Jurkat, Clone E6-1 (cell line): ENCODE measurements around the gene RNF115.
"Not testable (repeated sequence)": the region's sequence is repeated elsewhere in the genome, so short reads cannot be mapped to it uniquely, and the experiment has no call there.

ENCODE experiments used
- DNase-seq: peaks from one replicate; pipeline ENCODE4 v3.0.0-alpha.2; 2011; ENCODE audit warnings: low read depth, low spot score
- H3K4me3 ChIP-seq: 2 replicates; pipeline ENCODE4 v1.5.1; 2011; ENCODE audit warnings: mild to moderate bottlenecking, low read length, control low read depth, moderate library complexity

Gene RNF115

DNA sequence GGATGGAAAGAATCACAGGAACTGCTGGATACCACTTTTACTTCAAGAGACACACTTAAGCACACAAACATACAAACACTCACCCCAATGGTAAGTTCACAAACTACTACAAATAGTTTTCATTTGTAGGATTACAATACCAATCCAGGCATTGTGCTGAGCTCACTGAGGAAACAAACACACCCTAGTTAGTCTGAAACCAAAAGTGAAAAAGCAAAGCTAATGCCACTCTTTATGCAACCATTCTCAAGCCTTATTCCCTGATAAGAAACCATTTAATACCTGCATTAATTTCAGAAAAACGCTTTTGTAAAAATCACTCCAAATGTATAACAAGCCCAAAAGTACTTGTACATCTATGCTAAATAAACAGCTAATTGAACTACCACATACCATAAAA, 38.3 kb downstream of the RNF115 start:
- no peak overlapping the region for H3K4me3 ChIP-seq
- DNase-seq, result no peak

- no peak for DNase-seq
- no peak overlapping the region for H3K4me3 ChIP-seq
Measured at GRCh38 chr1:145784409-145784808, 39.5 kb downstream of the RNF115 start.

DNA sequence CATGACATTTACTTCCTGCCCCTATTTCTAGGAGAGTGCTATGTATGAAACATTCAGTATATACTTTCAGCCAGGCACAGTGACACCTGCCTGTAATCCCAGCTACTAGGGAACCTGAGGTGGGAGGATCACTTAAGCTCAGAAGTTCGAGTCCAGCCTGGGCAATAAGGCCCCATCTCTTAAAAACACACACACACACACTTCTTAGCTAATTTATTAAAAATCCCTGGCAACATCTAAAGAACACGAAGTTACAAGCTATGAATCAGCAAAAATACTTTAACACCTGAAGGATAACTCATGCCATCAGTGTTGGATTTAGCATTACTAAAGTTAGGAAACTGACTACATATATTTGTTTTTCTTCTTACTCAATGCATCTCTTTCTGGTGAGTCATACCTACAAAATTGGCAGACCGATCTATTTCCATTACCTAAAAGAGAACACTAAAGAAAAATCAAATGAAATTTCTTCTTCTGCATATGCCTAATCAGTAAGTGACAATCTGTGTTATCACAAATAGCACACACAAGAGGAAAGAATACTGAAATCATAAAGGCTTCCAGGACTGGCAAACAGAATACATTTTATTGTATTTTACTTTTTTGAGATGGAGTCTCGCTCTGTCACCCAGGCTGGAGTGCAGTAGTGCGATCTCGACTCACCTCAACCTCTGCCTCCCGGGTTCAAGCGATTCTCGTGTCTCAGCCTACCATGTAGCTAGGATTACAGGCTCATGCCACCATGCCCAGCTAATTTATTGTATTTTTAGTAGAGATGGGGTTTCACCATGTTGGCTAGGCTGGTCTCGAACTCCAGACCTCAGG, 41.4 kb downstream of the RNF115 start:
- no peak for DNase-seq
- no peak overlapping the region for H3K4me3 ChIP-seq

DNA sequence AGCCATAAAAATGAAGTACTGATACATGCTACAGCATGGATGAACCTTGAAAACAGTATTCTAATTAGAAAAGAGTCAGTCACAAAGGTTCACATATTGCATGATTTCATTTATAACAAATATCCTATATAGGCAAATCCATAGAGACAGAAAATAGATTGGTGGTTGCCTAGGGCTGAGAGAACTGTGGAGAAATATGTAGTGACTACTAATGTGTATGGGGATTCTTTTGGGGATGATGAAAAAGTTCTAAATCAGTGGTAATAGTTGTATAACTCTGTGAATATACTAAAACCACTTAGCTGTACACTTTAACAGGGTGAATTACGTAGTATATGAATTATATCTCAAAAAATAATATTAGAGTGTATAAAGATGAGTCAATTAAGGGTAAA, 45.8 kb downstream of the RNF115 start:
- H3K4me3 ChIP-seq, result no peak overlapping the region

DNA sequence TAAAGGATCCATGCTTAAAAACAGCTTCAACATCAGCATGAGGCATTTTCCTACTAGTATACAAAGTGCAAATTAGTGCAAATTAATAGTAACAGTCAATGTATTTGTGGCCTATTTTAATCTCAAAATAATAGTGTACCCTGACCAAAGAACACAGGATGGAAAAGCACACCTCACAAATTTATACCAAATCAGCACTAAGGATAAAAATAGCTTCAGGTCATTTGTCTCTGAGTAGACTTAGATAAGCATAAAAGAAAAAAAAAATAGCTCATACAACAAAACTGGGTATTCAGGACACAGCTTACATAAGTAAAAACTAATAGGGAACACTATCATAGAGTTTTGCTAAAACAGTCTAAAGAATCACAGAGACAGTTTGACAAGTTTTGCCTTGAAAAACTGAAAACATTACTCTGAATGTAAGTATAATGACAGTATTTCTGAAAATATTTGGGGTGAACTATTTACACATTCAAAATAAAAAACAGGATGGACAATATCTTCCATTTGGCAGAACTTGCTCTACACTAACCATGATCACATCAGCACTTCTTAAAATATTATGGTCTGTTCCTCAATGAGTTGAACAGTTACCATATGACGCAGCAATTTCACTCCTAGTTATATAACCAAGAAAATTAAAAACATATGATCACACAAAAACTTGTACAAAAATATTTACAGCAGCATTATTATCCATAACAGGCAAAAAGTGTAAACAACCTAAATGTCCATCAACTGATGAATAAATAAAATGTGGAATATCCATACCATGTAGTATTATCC, 46.3 kb downstream of the RNF115 start:
- no peak for DNase-seq
- no peak overlapping the region for H3K4me3 ChIP-seq

More for the DNA sequence above, 45.8 kb downstream of the RNF115 start:
- no peak for DNase-seq

DNA sequence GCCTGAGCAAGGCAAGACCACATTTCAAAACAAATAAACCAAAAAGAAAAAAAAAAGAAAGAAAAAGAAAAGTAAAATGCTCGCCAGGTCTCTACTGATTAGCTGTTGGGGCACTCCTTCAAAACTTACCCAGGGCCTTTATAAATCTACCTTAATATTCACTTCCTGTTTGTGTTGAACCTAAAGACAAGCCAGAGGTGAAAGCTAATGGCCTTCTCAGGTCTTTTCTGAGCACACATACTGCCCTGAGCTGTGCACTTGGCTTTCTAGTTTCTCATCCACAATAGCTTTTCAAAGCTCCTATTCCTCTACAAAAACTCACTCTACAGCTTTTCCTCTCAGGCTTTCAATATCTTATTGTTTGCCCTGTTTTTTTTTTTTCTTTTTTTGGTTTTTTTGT, 50.5 kb downstream of the RNF115 start:
- no peak for DNase-seq
- H3K4me3 ChIP-seq, result no peak overlapping the region

- no peak overlapping the region for H3K4me3 ChIP-seq
- DNase-seq, result no peak
Measured at GRCh38 chr1:145771056-145771455, 52.8 kb downstream of the RNF115 start.

- DNase-seq, H3K4me3 ChIP-seq: not testable (repeated sequence)
Measured at GRCh38 chr1:145768004-145768403, 55.9 kb downstream of the RNF115 start.

DNA sequence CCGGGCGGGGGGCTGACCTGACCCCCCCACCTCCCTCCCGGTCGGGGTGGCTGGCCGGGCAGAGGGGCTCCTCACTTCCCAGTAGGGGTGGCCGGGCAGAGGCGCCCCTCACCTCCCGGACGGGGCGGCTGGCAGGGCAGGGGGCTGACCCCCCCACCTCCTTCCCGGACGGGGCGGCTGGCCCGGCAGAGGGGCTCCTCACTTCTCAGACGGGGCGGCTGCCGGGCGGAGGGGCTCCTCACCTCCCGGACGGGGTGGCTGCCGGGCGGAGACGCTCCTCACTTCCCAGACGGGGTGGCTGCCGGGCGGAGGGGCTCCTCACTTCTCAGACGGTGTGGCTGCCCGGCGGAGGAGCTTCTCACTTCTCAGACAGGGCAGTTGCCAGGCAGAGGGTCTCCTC, 57.0 kb downstream of the RNF115 start:
- H3K4me3 ChIP-seq, DNase-seq: not testable (repeated sequence)

GRCh38 chr1:145765585-145766360, 58.1 kb downstream of the RNF115 start:
- H3K4me3 ChIP-seq, DNase-seq: not testable (repeated sequence)

DNA sequence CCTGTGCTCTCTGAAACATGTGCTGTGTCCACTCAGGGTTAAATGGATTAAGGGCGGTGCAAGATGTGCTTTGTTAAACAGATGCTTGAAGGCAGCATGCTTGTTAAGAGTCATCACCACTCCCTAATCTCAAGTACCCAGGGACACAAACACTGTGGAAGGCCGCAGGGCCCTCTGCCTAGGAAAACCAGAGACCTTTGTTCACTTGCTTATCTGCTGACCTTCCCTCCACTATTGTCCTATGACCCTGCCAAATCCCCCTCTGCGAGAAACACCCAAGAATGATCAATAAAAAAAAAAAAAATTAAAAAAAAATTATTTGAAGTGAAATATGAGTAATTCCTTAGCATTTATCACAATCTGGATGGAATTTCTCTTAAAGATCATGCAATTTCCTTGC, 58.8 kb downstream of the RNF115 start:
- H3K4me3 ChIP-seq, DNase-seq: not testable (repeated sequence)

GRCh38 chr1:145764231-145764940, 59.5 kb downstream of the RNF115 start:
- not testable (repeated sequence) for DNase-seq, H3K4me3 ChIP-seq

DNA sequence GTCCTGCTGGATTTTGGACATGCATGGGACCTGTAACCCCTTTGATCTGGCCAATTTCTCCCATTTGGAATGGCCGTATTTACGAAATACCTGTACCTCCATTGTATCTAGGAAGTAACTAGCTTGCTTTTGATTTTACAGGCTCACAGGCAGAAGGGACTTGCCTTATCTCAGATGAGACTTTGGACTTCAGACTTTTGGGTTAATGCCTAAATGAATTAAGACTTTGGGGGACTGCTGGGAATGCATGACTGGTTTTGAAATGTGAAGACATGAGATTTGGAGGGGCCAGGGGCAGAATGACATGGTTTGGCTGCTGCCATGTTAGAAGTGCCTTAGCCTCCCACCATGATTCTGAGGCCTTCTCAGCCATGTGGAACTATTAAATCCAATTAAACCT, 61.9 kb downstream of the RNF115 start:
- not testable (repeated sequence) for H3K4me3 ChIP-seq, DNase-seq

DNA sequence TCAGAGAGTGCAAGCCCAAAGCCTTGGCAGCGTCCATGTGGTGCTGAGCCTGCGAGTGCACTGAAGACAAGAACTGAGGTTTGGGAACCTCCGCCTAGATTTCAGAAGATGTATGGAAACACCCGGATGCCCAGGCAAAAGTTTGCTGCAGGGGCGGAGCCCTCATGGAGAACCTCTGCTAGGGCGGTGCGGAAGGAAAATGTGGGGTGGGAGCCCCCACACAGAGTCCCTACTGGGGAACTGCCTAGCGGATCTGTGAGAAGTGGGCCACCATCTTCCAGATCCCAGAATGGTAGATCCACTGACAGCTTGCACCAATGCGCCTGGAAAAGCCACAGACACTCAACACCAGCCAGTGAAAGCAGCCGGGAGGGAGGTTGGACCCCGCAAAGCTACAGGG, 62.4 kb downstream of the RNF115 start:
- not testable (repeated sequence) for H3K4me3 ChIP-seq, DNase-seq

DNA sequence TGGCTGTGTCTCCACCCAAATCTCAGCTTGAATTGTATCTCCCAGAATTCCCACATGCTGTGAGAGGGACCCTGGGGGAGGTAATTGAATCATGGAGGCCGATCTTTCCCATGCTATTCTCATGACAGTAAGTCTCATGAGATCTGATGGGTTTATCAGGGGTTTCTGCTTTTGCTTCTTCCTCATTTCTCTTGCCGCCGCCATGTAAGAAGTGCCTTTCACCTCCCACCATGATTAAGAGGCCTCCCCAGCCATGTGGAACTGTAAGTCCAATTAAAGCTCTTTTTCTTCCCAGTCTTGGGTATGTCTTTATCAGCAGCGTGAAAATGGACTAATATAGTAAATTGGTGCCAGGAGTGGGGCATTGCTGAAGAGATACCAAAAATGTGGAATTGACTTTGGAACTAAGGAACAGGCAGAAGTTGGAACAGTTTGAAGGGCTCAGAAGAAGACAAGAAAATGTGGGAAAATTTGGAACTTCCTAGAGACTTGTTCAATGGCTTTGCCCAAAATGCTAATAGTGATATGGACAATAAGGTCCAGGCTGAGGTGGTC, 63.4 kb downstream of the RNF115 start:
- not testable (repeated sequence) for H3K4me3 ChIP-seq, DNase-seq

DNA sequence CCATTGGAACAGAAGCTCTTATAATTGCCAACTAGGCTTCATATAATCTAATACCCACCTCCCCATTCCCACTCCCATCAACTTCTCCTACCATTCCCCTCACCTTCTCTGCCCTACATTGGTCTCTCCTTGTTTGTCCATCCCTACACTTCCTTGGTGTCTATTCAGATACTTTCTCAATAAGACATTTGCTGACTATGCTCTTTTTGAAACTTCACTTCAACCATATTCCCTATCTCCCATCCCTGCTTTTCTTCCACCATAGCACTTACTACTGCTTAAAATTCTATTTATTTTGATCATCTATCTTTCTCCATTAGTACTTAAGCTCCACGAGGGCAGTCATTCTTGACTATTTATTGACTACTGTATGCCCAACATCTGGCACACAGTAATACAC, 64.2 kb downstream of the RNF115 start:
- DNase-seq, result no peak
- H3K4me3 ChIP-seq, result no peak overlapping the region

GRCh38 chr1:145758575-145758974, 65.3 kb downstream of the RNF115 start:
- no peak overlapping the region for H3K4me3 ChIP-seq
- DNase-seq, result no peak

DNA sequence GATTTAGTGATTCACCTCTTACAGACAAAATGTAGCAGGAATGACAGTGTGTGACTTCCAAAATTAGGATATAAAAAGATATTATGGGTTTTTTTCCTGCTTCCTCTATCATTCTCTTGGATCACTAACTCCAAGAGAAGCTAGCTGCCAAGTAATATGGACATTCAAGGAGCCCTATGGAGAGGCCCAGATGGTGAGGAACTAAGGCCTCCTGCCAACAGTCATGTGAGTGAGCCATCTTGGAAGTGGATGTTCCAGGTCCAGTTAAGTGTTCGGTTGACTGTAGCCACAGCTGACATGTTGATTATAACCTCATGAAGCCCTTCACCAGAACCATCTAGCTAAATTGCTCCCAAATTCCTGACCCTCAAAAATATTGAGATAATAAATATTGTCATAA, 65.8 kb downstream of the RNF115 start:
- no peak overlapping the region for H3K4me3 ChIP-seq

GRCh38 chr1:145757420-145757819, 66.5 kb downstream of the RNF115 start:
- H3K4me3 ChIP-seq, result no peak overlapping the region
- no peak for DNase-seq

More for the DNA sequence above, 65.8 kb downstream of the RNF115 start:
- no peak for DNase-seq
